Tibial artery (tissue), 4 donors: ENCODE measurements around the gene TMEM192.
"Not testable (repeated sequence)": the region's sequence is repeated elsewhere in the genome, so short reads cannot be mapped to it uniquely, and the experiment has no call there.

Source experiments
- DNase-seq, 2 donors: peaks; one replicate each; pipeline ENCODE4 v3.0.0-alpha.2; 2019
- H3K27ac ChIP-seq, 2 donors: fragments of 200-600 bp; sonication (generic) in 1 of 2; 1 replicate in 1 of 2; 2 replicates in 1 of 2; pipeline ENCODE4 v1.5.1; 2018 to 2019; ENCODE audit warnings: mild to moderate bottlenecking in 1 of 2
- H3K27me3 ChIP-seq, 2 donors: fragments of 200-600 bp; sonication (generic) in 1 of 2; one replicate each; pipeline versions ENCODE4 v1.5.1 to v1.6.0; 2016 to 2019
- H3K36me3 ChIP-seq, 3 donors: fragments of 200-600 bp; sonication (generic) in 2 of 3; one replicate each; pipeline ENCODE4 v1.5.1; 2016 to 2019; ENCODE audit warnings: mild to moderate bottlenecking in 2 of 3
- H3K4me1 ChIP-seq, 4 donors: fragments of 200-600 bp; sonication (generic) in 2 of 4; 1 replicate in 3 of 4; 2 replicates in 1 of 4; pipeline ENCODE4 v1.5.1; 2016 to 2019
- H3K4me3 ChIP-seq, 2 donors: fragments of 200-600 bp; sonication (generic) in 1 of 2; 1 replicate in 1 of 2; 2 replicates in 1 of 2; pipeline ENCODE4 v1.5.1; 2018 to 2019; ENCODE audit warnings: mild to moderate bottlenecking in 2 of 2
- H3K9me3 ChIP-seq, 3 donors: fragments of 200-600 bp; sonication (generic) in 1 of 3; one replicate each; pipeline ENCODE4 v1.5.1; 2016 to 2019
- CTCF ChIP-seq, 2 experiments: fragments of 200-600 bp in 1 of 2; fragments of 450-650 bp in 1 of 2; IDR thresholded peaks; one replicate each; pipeline ENCODE4 v1.5.1; 2017 to 2019; ENCODE audit warnings: antibody characterized with exemption in 2 of 2, mild to moderate bottlenecking in 1 of 2, moderate library complexity in 1 of 2
- intact Hi-C: fragments of 100-400 bp; cut with DNase I; formaldehyde crosslinking; loops from one replicate; pipeline ENCODE4 v1.15.0; 2023; ENCODE audit warnings: low total_unique reads

TMEM192 gene

GRCh38 chr4:165048170-165048569 lies 64.5 kb downstream of the TMEM192 start:
- intact Hi-C loops: no loop called here
- no peak for TF ChIP-seq CTCF (IDR thresholded peaks at IDR 0.05)
- no peak overlapping the region for H3K4me3 ChIP-seq

GRCh38 chr4:165031436-165032211 lies 81.0 kb downstream of the TMEM192 start, which contains the start of gene TRIM60:
TSS of gene TRIM60 (plus strand) at chr4:165031999. CDS start at chr4:165040073, 8,074 bp downstream.
- no peak within 1 kb of the TSS for H3K27ac ChIP-seq
- no peak within 1 kb of the TSS for H3K4me3 ChIP-seq
- no peaks in the 10 kb centered on the region for H3K36me3 ChIP-seq
- H3K27me3 ChIP-seq: no peaks in the 10 kb centered on the region
- intact Hi-C loops: no loop called here
- H3K4me1 ChIP-seq: no peaks in the 10 kb centered on the region
- DNase-seq: no peak
- no peak for TF ChIP-seq CTCF (IDR thresholded peaks at IDR 0.05)
- no peaks in the 10 kb centered on the region for H3K9me3 ChIP-seq

More at GRCh38 chr4:165048170-165048569, 64.5 kb downstream of the TMEM192 start:
- Histone ChIP-seq H3K27ac (no peak overlapping the region), H3K36me3 (no peaks in the 10 kb centered on the region), H3K4me1 (no peaks in the 10 kb centered on the region), H3K9me3 (no peaks in the 10 kb centered on the region), H3K27me3 (no peaks in the 10 kb centered on the region)
- no peak for DNase-seq

DNA sequence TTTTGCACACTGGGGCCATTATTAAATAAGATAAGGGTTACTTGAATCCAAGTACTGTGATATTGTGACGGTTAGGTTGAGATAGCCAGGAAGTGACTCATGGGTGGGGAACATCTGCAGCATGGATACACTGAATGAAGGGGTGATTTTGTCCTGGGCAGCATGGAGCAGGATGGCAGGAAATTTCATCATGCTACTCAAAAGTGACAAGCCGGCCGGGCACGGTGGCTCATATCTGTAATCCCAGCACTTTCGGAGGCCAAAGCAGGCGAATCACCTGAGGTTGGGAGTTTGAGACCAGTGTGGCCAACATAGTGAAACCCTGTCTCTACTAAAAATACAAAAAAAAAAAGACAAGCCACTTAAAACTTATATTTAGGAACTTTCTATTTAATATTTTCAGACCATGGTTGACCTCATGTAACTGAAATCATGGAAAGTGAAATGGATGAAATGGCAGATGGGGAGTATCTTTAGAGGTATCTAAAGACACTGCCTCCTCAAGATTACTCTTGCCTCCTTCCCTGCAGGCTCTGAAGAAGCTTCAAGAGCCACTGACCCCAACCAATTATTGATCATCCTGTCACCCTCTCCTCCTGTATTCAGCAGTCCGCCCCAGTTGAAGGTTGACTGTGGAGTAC lies 84.8 kb downstream of the TMEM192 start:
- Histone ChIP-seq H3K4me3 (no peak overlapping the region), H3K27me3 (no peaks in the 10 kb centered on the region), H3K4me1 (no peaks in the 10 kb centered on the region), H3K27ac (no peak overlapping the region), H3K36me3 (no peaks in the 10 kb centered on the region), H3K9me3 (no peaks in the 10 kb centered on the region)
- intact Hi-C loops: no loop called here
- no peak for TF ChIP-seq CTCF (IDR thresholded peaks at IDR 0.05)
- no peak for DNase-seq

DNA sequence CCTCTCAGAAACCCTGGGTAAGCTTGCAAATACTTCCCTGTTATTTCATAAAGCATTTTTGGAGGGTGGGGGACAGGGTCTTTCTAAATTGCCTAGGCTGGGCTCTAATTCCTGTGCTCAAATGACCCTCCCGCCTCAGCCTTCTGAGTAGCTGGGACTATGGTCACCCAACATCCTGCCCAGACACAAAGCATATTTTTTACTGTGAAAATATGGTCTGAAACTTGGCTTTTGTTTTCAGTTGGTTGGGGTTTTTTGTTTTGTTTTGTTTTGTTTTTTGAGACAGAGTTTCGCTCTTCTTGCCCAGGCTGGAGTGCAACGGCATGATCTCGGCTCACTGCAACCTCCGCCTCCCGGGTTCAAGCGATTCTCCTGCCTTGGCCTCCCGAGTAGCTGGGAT lies 86.9 kb downstream of the TMEM192 start:
- H3K27ac ChIP-seq, intact Hi-C loops, H3K36me3 ChIP-seq, H3K9me3 ChIP-seq, H3K4me3 ChIP-seq, H3K4me1 ChIP-seq, DNase-seq, H3K27me3 ChIP-seq: not testable (repeated sequence)
